Smooth muscle cell (in vitro differentiated cells): ENCODE measurements around the gene GTF2A1L. TPM values are rescaled to one million over a fixed set of nuclear protein-coding genes. Genes with fewer than 3 reads are reported as not detected.
A peak's percentile ranks its signal among the peaks of the same experiment; 100 is the strongest.

Source experiments
- DNase-seq: peaks from one replicate; lab custom pipeline; 2025; ENCODE audit not compliant: unreplicated experiment; lab: John Stamatoyannopoulos, UW
- H2AFZ ChIP-seq: fragments of 200-600 bp; sonication (generic); 2 replicates; pipeline ENCODE4 v1.6.0; 2016; ENCODE audit warnings: antibody characterized with exemption, low read depth, mild to moderate bottlenecking
- H3F3A ChIP-seq: fragments of 200-600 bp; sonication (generic); 2 replicates; pipeline ENCODE4 v1.6.0; 2017; ENCODE audit warnings: antibody characterized with exemption, low read depth
- H3K27ac ChIP-seq: fragments of 200-600 bp; sonication (generic); 2 replicates; pipeline ENCODE4 v1.5.1; 2016; ENCODE audit warnings: low read depth, mild to moderate bottlenecking
- H3K27me3 ChIP-seq: fragments of 200-600 bp; sonication (generic); 2 replicates; pipeline ENCODE4 v1.6.1; 2016; ENCODE audit warnings: low read depth, mild to moderate bottlenecking
- H3K36me3 ChIP-seq: fragments of 200-600 bp; sonication (generic); 2 replicates; pipeline ENCODE4 v1.5.1; 2016; ENCODE audit warnings: low read depth
- H3K4me1 ChIP-seq: fragments of 200-600 bp; sonication (generic); 2 replicates; pipeline ENCODE4 v1.5.1; 2016; ENCODE audit warnings: low read depth
- H3K4me2 ChIP-seq: fragments of 200-600 bp; sonication (generic); 2 replicates; pipeline ENCODE4 v1.6.0; 2016; ENCODE audit warnings: mild to moderate bottlenecking
- H3K4me3 ChIP-seq: fragments of 200-600 bp; sonication (generic); 2 replicates; pipeline ENCODE4 v1.5.1; 2016; ENCODE audit warnings: mild to moderate bottlenecking
- H3K79me2 ChIP-seq: fragments of 200-600 bp; sonication (generic); 2 replicates; pipeline ENCODE4 v1.6.0; 2016; ENCODE audit warnings: low read depth, mild to moderate bottlenecking
- H3K9ac ChIP-seq: fragments of 200-600 bp; sonication (generic); 2 replicates; pipeline ENCODE4 v1.6.0; 2016; ENCODE audit warnings: low read depth
- H3K9me3 ChIP-seq: fragments of 200-600 bp; sonication (generic); replicated peaks from 2 replicates; pipeline ENCODE4 v1.5.1; 2016; ENCODE audit warnings: low read depth
- H4K20me1 ChIP-seq: fragments of 200-600 bp; sonication (generic); 2 replicates; pipeline ENCODE4 v1.6.0; 2016; ENCODE audit warnings: low read depth
- WGBS: methylation state at CpG from one replicate; pipeline ENCODE4 v1.1.7; 2016; ENCODE audit warnings: low lambda C conversion rate; 5-methylcytosine and 5-hydroxymethylcytosine counted together
- polyA plus RNA-seq: library from polyadenylated mRNA; unstranded; fragments of >200 nt; fragmentation: Nextera tagmentation; extraction: Ambion mirVana; gene quantifications from 2 replicates; pipeline ENCODE4 v1.2.1, GENCODE V29; 2016
- total RNA-seq: library from RNA; depleted of rRNA; stranded (reverse); fragments of >200 nt; gene quantifications from 2 replicates; pipeline ENCODE4 v1.2.3, GENCODE V29; 2014
- TF ChIP-seq, protein P1 (sequence below): fragments of 200-600 bp; sonication (generic); IDR thresholded peaks from 2 replicates; pipeline ENCODE4 v1.5.1; 2017; ENCODE audit warnings: borderline replicate concordance, mild to moderate bottlenecking, antibody characterized with exemption; ENCODE audit not compliant: insufficient read depth, poor library complexity, severe bottlenecking

GTF2A1L gene
- total and polyA plus RNA-seq, 2 experiments from 2014 or later: 3.0 to 12.6 TPM

DNA sequence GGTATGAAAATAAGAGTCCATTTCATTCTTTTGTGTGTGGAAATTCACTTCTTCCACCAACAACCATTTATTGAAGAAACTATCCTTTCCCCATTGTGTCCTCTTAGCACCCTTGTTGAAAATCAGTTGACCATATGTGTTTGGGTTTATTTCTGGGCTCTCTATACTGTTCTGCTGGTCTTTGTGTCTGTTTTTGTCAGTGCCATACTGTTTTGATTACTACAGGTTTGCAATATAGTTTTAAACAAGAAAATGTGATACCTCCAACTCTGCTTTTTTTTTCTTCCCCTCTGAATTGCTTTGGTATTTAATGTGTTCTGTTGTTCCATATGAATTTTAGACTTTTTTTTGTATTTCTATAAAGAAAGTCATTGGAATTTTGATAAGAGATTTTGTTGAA, 8.4 kb downstream of the GTF2A1L start:
- Histone ChIP-seq H3K4me2 (no peak overlapping the region), H3K9me3 (no peaks in the 10 kb centered on the region), H3K4me1 (no peaks in the 10 kb centered on the region), H3K36me3 (peaks cover 8% of the 10 kb centered on the region), H4K20me1 (no peaks in the 10 kb centered on the region), H3K27me3 (no peaks in the 10 kb centered on the region), H3K9ac (no peak overlapping the region), H3F3A (no peaks in the 10 kb centered on the region), H3K79me2 (no peaks in the 10 kb centered on the region), H2AFZ (no peak overlapping the region), H3K4me3 (no peak overlapping the region), H3K27ac (no peak overlapping the region)
- DNase-seq: no peak
- TF ChIP-seq, protein P1, sequence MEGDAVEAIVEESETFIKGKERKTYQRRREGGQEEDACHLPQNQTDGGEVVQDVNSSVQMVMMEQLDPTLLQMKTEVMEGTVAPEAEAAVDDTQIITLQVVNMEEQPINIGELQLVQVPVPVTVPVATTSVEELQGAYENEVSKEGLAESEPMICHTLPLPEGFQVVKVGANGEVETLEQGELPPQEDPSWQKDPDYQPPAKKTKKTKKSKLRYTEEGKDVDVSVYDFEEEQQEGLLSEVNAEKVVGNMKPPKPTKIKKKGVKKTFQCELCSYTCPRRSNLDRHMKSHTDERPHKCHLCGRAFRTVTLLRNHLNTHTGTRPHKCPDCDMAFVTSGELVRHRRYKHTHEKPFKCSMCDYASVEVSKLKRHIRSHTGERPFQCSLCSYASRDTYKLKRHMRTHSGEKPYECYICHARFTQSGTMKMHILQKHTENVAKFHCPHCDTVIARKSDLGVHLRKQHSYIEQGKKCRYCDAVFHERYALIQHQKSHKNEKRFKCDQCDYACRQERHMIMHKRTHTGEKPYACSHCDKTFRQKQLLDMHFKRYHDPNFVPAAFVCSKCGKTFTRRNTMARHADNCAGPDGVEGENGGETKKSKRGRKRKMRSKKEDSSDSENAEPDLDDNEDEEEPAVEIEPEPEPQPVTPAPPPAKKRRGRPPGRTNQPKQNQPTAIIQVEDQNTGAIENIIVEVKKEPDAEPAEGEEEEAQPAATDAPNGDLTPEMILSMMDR: no peak

DNA sequence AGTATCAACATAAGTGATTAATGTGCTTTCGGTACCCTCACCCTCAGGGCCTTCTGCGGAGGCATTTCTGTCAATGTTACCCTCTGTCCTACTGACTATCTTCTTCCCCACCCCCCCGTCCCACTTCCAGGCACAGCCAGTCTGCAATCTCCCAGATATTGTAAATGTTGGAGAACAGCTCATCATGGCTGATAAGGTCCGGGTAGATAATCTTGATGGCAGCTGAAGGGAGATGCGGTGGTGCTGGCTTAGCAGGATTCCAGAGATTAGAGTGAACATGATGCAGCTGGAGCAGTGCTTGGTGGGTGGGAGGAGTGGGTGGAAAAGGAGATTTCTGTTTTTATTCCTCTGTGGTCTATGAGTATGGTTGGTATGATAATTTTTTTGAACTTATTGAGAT, 15.5 kb downstream of the GTF2A1L start:
- Histone ChIP-seq H3K9ac (no peak overlapping the region), H4K20me1 (no peaks in the 10 kb centered on the region), H2AFZ (no peak overlapping the region), H3K4me1 (no peaks in the 10 kb centered on the region), H3K9me3 (no peaks in the 10 kb centered on the region), H3K4me2 (peak overlapping the region; percentile 2), H3K27ac (no peak overlapping the region), H3K4me3 (no peak overlapping the region), H3K27me3 (no peaks in the 10 kb centered on the region), H3K79me2 (no peaks in the 10 kb centered on the region), H3K36me3 (peaks cover 7% of the 10 kb centered on the region), H3F3A (peaks cover 12% of the 10 kb centered on the region)
- DNase-seq: no peak
- 4% methylated on average over 5 of the region's 5 CpGs for WGBS
- TF ChIP-seq, protein P1: no peak

DNA sequence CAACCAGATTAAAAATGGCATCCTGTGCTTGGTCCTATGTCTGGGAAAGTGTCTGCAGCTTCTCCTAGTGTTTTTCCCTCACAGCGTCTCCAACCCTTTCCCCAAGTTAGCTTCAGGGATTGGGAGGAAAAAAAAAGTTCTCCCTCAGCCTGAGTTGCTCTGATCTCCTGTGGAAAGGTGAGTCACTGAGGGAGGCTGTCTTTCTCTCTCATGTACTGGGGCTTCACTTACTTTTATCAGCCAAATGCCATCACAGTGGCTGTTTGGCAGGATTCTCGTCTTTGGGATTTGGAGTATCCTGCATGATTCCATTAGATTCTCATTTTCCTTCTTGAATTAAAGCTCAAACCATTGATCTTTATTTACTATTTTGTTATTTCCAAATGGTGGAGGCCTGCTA, 18.1 kb downstream of the GTF2A1L start:
- TF ChIP-seq, protein P1: no peak
- Histone ChIP-seq H3K27me3 (no peaks in the 10 kb centered on the region), H2AFZ (no peak overlapping the region), H3K9me3 (no peaks in the 10 kb centered on the region), H3K4me3 (no peak overlapping the region), H3K4me2 (no peak overlapping the region), H3F3A (peaks cover 12% of the 10 kb centered on the region), H3K4me1 (no peaks in the 10 kb centered on the region), H3K27ac (no peak overlapping the region), H3K79me2 (no peaks in the 10 kb centered on the region), H4K20me1 (no peaks in the 10 kb centered on the region), H3K36me3 (peaks cover 7% of the 10 kb centered on the region), H3K9ac (no peak overlapping the region)
- DNase-seq: no peak
- 66% methylated on average over 2 of the region's 2 CpGs for WGBS

DNA sequence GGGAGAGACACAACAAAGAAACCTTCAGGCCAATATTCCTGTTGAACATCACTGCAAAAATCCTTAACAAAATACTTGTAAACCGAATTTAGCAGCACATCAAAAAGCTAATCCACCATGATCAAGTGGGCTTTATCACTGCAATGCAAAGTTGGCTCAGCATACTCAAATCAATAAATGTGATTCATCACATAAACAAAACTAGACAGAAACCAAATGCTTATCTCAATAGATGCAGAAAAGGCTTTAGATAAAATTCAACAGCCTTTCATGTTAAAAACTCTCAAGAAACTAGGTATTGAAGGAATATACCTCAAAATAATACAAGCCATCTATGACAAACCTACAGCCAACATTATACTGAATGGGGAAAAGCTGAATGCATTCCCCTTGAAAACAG, 20.6 kb downstream of the GTF2A1L start:
- peaks cover 12% of the 10 kb centered on the region for H3F3A ChIP-seq

More for the DNA sequence above, 20.6 kb downstream of the GTF2A1L start:
- Histone ChIP-seq H3K4me3 (no peak overlapping the region), H3K27me3 (no peaks in the 10 kb centered on the region), H3K36me3 (no peaks in the 10 kb centered on the region), H3K4me2 (peak overlapping the region; percentile 2), H3K27ac (no peak overlapping the region), H4K20me1 (no peaks in the 10 kb centered on the region), H3K9ac (no peak overlapping the region), H2AFZ (no peak overlapping the region), H3K79me2 (no peaks in the 10 kb centered on the region), H3K4me1 (no peaks in the 10 kb centered on the region), H3K9me3 (no peaks in the 10 kb centered on the region)
- WGBS: 15% methylated on average over 1 of the region's 1 CpG
- DNase-seq: no peak
- TF ChIP-seq, protein P1: no peak
